ENCODE results near the gene SAYSD1. TPM values are rescaled to one million over a fixed set of nuclear protein-coding genes. Genes with fewer than 3 reads are reported as not detected.

The SAYSD1 gene
- total and polyA plus RNA-seq, 2 experiments from 2014 or later: 8.2 to 10.0 TPM

GRCh38 chr6:39078695-39079094 is 36.3 kb downstream of the SAYSD1 start:
- H3K9me2 ChIP-seq (ENCODE audit: insufficient read depth): no peaks in the 10 kb centered on the region
- H3K4me1 ChIP-seq (ENCODE audit: insufficient read depth): no peaks in the 10 kb centered on the region; the same call in 1 of the 2 replicates
- no peaks in the 10 kb centered on the region for H4K20me1 ChIP-seq (replicated peaks; ENCODE audit: insufficient read depth)
- peaks cover 20% of the 10 kb centered on the region for H3K27me3 Mint-ChIP-seq (ENCODE audit: insufficient read depth, low read depth, poor library complexity)
- peaks cover 14% of the 10 kb centered on the region for H3K4me1 Mint-ChIP-seq
- no peak for TF ChIP-seq STAT1 (IDR thresholded peaks at IDR 0.05; ENCODE audit: unreplicated experiment)
- no peak for TF ChIP-seq JUNB (IDR thresholded peaks at IDR 0.05; ENCODE audit: unreplicated experiment)
- no peak for TF ChIP-seq ZNF114 (CRISPR knock-in tag; IDR thresholded peaks at IDR 0.05)
- no peak for TF ChIP-seq POLR2AphosphoS5 (IDR thresholded peaks at IDR 0.05; ENCODE audit: low read depth)
- no peak for TF ChIP-seq ZNF331 (CRISPR knock-in tag; IDR thresholded peaks at IDR 0.05; ENCODE audit: low read depth)
- no peak for TF ChIP-seq CTCF (conservative IDR thresholded peaks at IDR 0.05; ENCODE audit: low read depth in 2 of 2)
- TF ChIP-seq ETS1 (IDR thresholded peaks at IDR 0.05): no peak
- no peak for TF ChIP-seq NANOG (IDR thresholded peaks at IDR 0.05; ENCODE audit: borderline replicate concordance)
- TF ChIP-seq EZH2 (IDR thresholded peaks at IDR 0.05; ENCODE audit: low read depth, unreplicated experiment): no peak
- H3K9me3 Mint-ChIP-seq: no peaks in the 10 kb centered on the region
- no peak for DNase-seq (ENCODE audit: low spot score)
- H3K27ac Mint-ChIP-seq: no peak overlapping the region
- no peak overlapping the region for H3K4me3 Mint-ChIP-seq
- H3K36me3 Mint-ChIP-seq (ENCODE audit: low read depth): no peaks in the 10 kb centered on the region
- no peak overlapping the region for H3K4me3 ChIP-seq
- no peaks in the 10 kb centered on the region for H3K27me3 ChIP-seq (ENCODE audit: insufficient read depth)
- no peaks in the 10 kb centered on the region for H3F3A ChIP-seq (replicated peaks; ENCODE audit: low read depth)
- no peak for ATAC-seq
- H3K36me3 ChIP-seq (ENCODE audit: insufficient read depth): no peaks in the 10 kb centered on the region
- no peak overlapping the region for H3K4me2 ChIP-seq
- no peak overlapping the region for H2AFZ ChIP-seq
- H3K79me2 ChIP-seq (replicated peaks; ENCODE audit: insufficient read depth): no peaks in the 10 kb centered on the region
- H3K27ac ChIP-seq (ENCODE audit: low read depth): no peak overlapping the region

- H3K79me2 ChIP-seq (replicated peaks; ENCODE audit: insufficient read depth): no peaks in the 10 kb centered on the region
- ATAC-seq (no peak), DNase-seq (ENCODE audit: low spot score) (no peak)
- no peaks in the 10 kb centered on the region for H3K27me3 ChIP-seq (ENCODE audit: insufficient read depth)
- no peaks in the 10 kb centered on the region for H3F3A ChIP-seq (replicated peaks; ENCODE audit: low read depth)
- no peak overlapping the region for H3K4me2 ChIP-seq
- H3K36me3 Mint-ChIP-seq (ENCODE audit: low read depth): no peaks in the 10 kb centered on the region
- H3K27ac ChIP-seq (ENCODE audit: low read depth): no peak overlapping the region
- no peak overlapping the region for H3K4me3 Mint-ChIP-seq
- peaks cover 17% of the 10 kb centered on the region for H3K27me3 Mint-ChIP-seq (ENCODE audit: insufficient read depth, low read depth, poor library complexity)
- peaks cover 14% of the 10 kb centered on the region for H3K4me1 Mint-ChIP-seq
- TF ChIP-seq STAT1 (IDR thresholded peaks at IDR 0.05; ENCODE audit: unreplicated experiment): no peak
- no peaks in the 10 kb centered on the region; the same call in 1 of the 2 replicates for H3K4me1 ChIP-seq (ENCODE audit: insufficient read depth)
- H4K20me1 ChIP-seq (replicated peaks; ENCODE audit: insufficient read depth): no peaks in the 10 kb centered on the region
- H3K9me3 Mint-ChIP-seq: no peaks in the 10 kb centered on the region
- no peak overlapping the region for H3K4me3 ChIP-seq
- no peak overlapping the region for H2AFZ ChIP-seq
- no peak overlapping the region for H3K27ac Mint-ChIP-seq
- no peaks in the 10 kb centered on the region for H3K36me3 ChIP-seq (ENCODE audit: insufficient read depth)
- no peaks in the 10 kb centered on the region for H3K9me2 ChIP-seq (ENCODE audit: insufficient read depth)
Observed at GRCh38 chr6:39077882-39078594, 36.9 kb downstream of the SAYSD1 start.
